ENCODE results near the gene PWWP2B. TPM values are rescaled to one million over a fixed set of nuclear protein-coding genes. Genes with fewer than 3 reads are reported as not detected.
A peak's percentile ranks its signal among the peaks of the same experiment; 100 is the strongest.

PWWP2B gene
- total and polyA plus RNA-seq, 2 of the 4 experiments (the other 2 are of a cell fraction), result 1.7 to 2.2 TPM

- no peaks in the 10 kb centered on the region for H3K27me3 ChIP-seq (ENCODE audit: control insufficient read depth, insufficient read depth, low read length)
- H4K91ac ChIP-seq (ENCODE audit: insufficient read depth, low read depth, low read length), result no peak overlapping the region
- H4K5ac ChIP-seq (ENCODE audit: low read depth, low read length), result no peak overlapping the region
- no peak overlapping the region for H3K18ac ChIP-seq (ENCODE audit: low read depth, low read length)
- H4K8ac ChIP-seq (ENCODE audit: low read depth in 2 of 2, low read length in 2 of 2), result no peak overlapping the region
- H2BK5ac ChIP-seq (ENCODE audit: low read depth, low read length, poor library complexity, severe bottlenecking), result no peak overlapping the region
- POLR2A ChIA-PET (ENCODE audit: unreplicated experiment), result no interaction called here
- WGBS, 2 experiments (ENCODE audit: extremely low coverage in 2 of 2, insufficient read length in 1 of 2), result 58% methylated on average over 9 of the region's 19 CpGs; no CpG with 5 or more reads in 1 of the 2 experiments
- no peak overlapping the region for H2AK9ac ChIP-seq (replicated peaks; ENCODE audit: low read depth, low read length, poor library complexity)
- no peak overlapping the region for H3K4ac ChIP-seq (ENCODE audit: low read depth, low read length)
- H3K56ac ChIP-seq (ENCODE audit: extremely low read depth, insufficient read depth, low read length), result no peak overlapping the region
- H3K4me2 ChIP-seq (ENCODE audit: low read depth, low read length), result no peak overlapping the region
- H3K9me1 ChIP-seq (ENCODE audit: insufficient read depth, low read length), result peaks cover 8% of the 10 kb centered on the region; the same call in 1 of the 2 replicates
- peak overlapping the region; percentile 34 for H2AFZ ChIP-seq (replicated peaks; ENCODE audit: low read length, poor library complexity)
- H2BK15ac ChIP-seq (ENCODE audit: low read depth, low read length), result no peak overlapping the region
- no peaks in the 10 kb centered on the region for H3K4me1 ChIP-seq (ENCODE audit: control insufficient read depth, insufficient read depth, low read length)
- no peaks in the 10 kb centered on the region for H3K79me1 ChIP-seq (ENCODE audit: low read depth in 1 of 2, low read length in 2 of 2)
- dilution Hi-C loops (cut with HindIII; ENCODE audit: low sequenced_read_pairs, unreplicated experiment) (no loop called here), intact Hi-C loops (cut with micrococcal nuclease) (no loop called here), in situ Hi-C loops (cut with MboI; ENCODE audit: low sequenced_read_pairs) (no loop called here)
- no peak overlapping the region for H2BK120ac ChIP-seq (ENCODE audit: low read depth, low read length)
- no peak overlapping the region for H2BK20ac ChIP-seq (ENCODE audit: low read depth, low read length)
- DNase-seq, result no peak
- BruUV-seq (replicated peaks), result no TSS peak
- H3K36me3 ChIP-seq (ENCODE audit: control insufficient read depth, insufficient read depth, low read length), result no peaks in the 10 kb centered on the region
- TF ChIP-seq CHD1 (IDR thresholded peaks at IDR 0.05; ENCODE audit: low read depth, low read length) (no peak), NFE2L2 (IDR thresholded peaks at IDR 0.05; ENCODE audit: low read depth, low read length) (no peak), CEBPB (IDR thresholded peaks at IDR 0.05; ENCODE audit: low read depth, low read length) (no peak), MAZ (IDR thresholded peaks at IDR 0.05; ENCODE audit: borderline replicate concordance, low read depth, low read length) (no peak), SMC3 (IDR thresholded peaks at IDR 0.05; ENCODE audit: low read depth, low read length) (no peak), POLR2A (IDR thresholded peaks at IDR 0.05; ENCODE audit: low read depth, low read length) (no peak), RAD21 (IDR thresholded peaks at IDR 0.05; ENCODE audit: low read length) (no peak)
- TF ChIP-seq, protein P1, sequence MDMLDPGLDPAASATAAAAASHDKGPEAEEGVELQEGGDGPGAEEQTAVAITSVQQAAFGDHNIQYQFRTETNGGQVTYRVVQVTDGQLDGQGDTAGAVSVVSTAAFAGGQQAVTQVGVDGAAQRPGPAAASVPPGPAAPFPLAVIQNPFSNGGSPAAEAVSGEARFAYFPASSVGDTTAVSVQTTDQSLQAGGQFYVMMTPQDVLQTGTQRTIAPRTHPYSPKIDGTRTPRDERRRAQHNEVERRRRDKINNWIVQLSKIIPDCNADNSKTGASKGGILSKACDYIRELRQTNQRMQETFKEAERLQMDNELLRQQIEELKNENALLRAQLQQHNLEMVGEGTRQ (IDR thresholded peaks at IDR 0.05; ENCODE audit: low read depth, low read length), result no peak
- no peak overlapping the region for H3K23ac ChIP-seq (ENCODE audit: low read depth, low read length)
- H3K9ac ChIP-seq (ENCODE audit: low read depth, low read length), result no peak overlapping the region
- H4K20me1 ChIP-seq (ENCODE audit: insufficient read depth, low read length), result no peaks in the 10 kb centered on the region
- H3K4me3 ChIP-seq (ENCODE audit: insufficient read depth, low read depth, low read length), result no peak overlapping the region
- H3K14ac ChIP-seq (replicated peaks; ENCODE audit: low read depth, low read length), result no peak overlapping the region
- ATAC-seq (ENCODE audit: low read depth), result no peak
- CTCF ChIA-PET, result no interaction called here
- H3K9me3 ChIP-seq (ENCODE audit: control insufficient read depth, insufficient read depth, low read length), result no peaks in the 10 kb centered on the region
- H3K27ac ChIP-seq (ENCODE audit: insufficient read depth, low read length), result no peak overlapping the region
- no peak overlapping the region for H2AK5ac ChIP-seq (ENCODE audit: low read depth, low read length)
Measured at GRCh38 chr10:132438091-132439024, 41.4 kb downstream of the PWWP2B start.

Data from IMR-90 (cell line).